HepG2 (cell line): ENCODE measurements around the gene CD248. TPM values are rescaled to one million over a fixed set of nuclear protein-coding genes. Genes with fewer than 3 reads are reported as not detected.

Source experiments
- ARID4A ChIP-seq: sonication (generic); formaldehyde crosslinking; IDR thresholded peaks from 2 replicates; pipeline ENCODE4 v1.5.0; 2020; ENCODE audit warnings: mild to moderate bottlenecking, missing genetic modification reagents, borderline replicate concordance
- ATM ChIP-seq: fragments of 450-650 bp; IDR thresholded peaks from 2 replicates; pipeline ENCODE4 v1.7.1; 2017; ENCODE audit warnings: mild to moderate bottlenecking, borderline replicate concordance
- CHCHD3 ChIP-seq: sonication (generic); formaldehyde crosslinking; IDR thresholded peaks from 2 replicates; pipeline ENCODE4 v1.8.0; 2022; ENCODE audit warnings: mild to moderate bottlenecking, missing genetic modification reagents, moderate library complexity
- KMT2A ChIP-seq: sonication (generic); formaldehyde crosslinking; IDR thresholded peaks from 2 replicates; pipeline ENCODE4 v1.4.0; 2020; ENCODE audit warnings: missing genetic modification reagents
- MAF1 ChIP-seq: sonication (generic); formaldehyde crosslinking; IDR thresholded peaks from 2 replicates; pipeline ENCODE4 v1.5.0; 2020; ENCODE audit warnings: missing genetic modification reagents, borderline replicate concordance
- MTF1 ChIP-seq: sonication (generic); formaldehyde crosslinking; IDR thresholded peaks from 2 replicates; pipeline ENCODE4 v1.5.0; 2020; ENCODE audit warnings: missing genetic modification reagents
- NR2C2 ChIP-seq: sonication (generic); formaldehyde crosslinking; IDR thresholded peaks from 2 replicates; pipeline ENCODE4 v1.4.0; 2020; ENCODE audit warnings: missing genetic modification reagents, mild to moderate bottlenecking, moderate library complexity, borderline replicate concordance
- SMAD9 ChIP-seq: sonication (generic); formaldehyde crosslinking; IDR thresholded peaks from 2 replicates; pipeline ENCODE4 v1.5.1; 2020; ENCODE audit warnings: mild to moderate bottlenecking, missing genetic modification reagents
- SP2 ChIP-seq: sonication (generic); formaldehyde crosslinking; IDR thresholded peaks from 2 replicates; pipeline ENCODE4 v1.5.1; 2020; ENCODE audit warnings: mild to moderate bottlenecking, missing genetic modification reagents
- ZC3H13 ChIP-seq: sonication (generic); formaldehyde crosslinking; IDR thresholded peaks from 2 replicates; pipeline ENCODE4 v1.8.1; 2023; ENCODE audit warnings: mild to moderate bottlenecking, missing genetic modification reagents, moderate library complexity
- ZNF292 ChIP-seq: sonication (generic); formaldehyde crosslinking; IDR thresholded peaks from 2 replicates; pipeline ENCODE4 v1.8.1; 2022; ENCODE audit warnings: mild to moderate bottlenecking, low read depth, missing genetic modification reagents, borderline replicate concordance
- ZNF329 ChIP-seq: sonication (generic); formaldehyde crosslinking; IDR thresholded peaks from 2 replicates; pipeline ENCODE4 v1.9.0; 2021; ENCODE audit warnings: low read depth, mild to moderate bottlenecking, missing genetic modification reagents
- polyA plus RNA-seq, 8 experiments: library from polyadenylated mRNA; depleted of rRNA in 3 of 8; stranded (reverse) in 7 of 8; unstranded in 1 of 8; fragments of >200 nt; fragmentation: Illumina TruSeq in 4 of 8; extraction: Trizol in 4 of 8; gene quantifications; 2 replicates each; pipeline versions ENCODE4 v1.2.1 to v1.2.3, GENCODE V29; 2011 to 2016; ENCODE audit warnings: low read depth in 4 of 8, missing spikeins in 1 of 8, mixed read lengths in 1 of 8; ENCODE audit not compliant: insufficient read depth in 1 of 8
- total RNA-seq, 5 experiments: library from RNA; depleted of rRNA; stranded (reverse); fragments of >200 nt; fragmentation: Illumina TruSeq; extraction: Trizol; gene quantifications; 2 replicates each; pipeline ENCODE4 v1.2.3, GENCODE V29; 2016; ENCODE audit warnings: low read depth in 1 of 5

CD248 gene
- total and polyA plus RNA-seq, 2 of the 13 experiments (the other 11 are each of a cell fraction or from before 2014, with no cell fraction given) = 0.25 to 0.35 TPM

GRCh38 chr11:66365711-66366619 lies 49.1 kb upstream of the CD248 start (continued):
- TF ChIP-seq CHCHD3 (no peak), ZNF292 (no peak), ZNF329 (CRISPR knock-in tag) (no peak), SP2 (no peak), ATM (no peak), NR2C2 (peak; percentile 31; the same call in 1 of the 2 replicates), ZC3H13 (CRISPR knock-in tag) (peak; percentile 98), KMT2A (CRISPR knock-in tag) (no peak), MAF1 (no peak), MTF1 (CRISPR knock-in tag) (no peak), SMAD9 (CRISPR knock-in tag) (no peak), ARID4A (CRISPR knock-in tag) (no peak)
- TF ChIP-seq, all 625 proteins: peak for 30
